Renal cortex interstitium (tissue), 11 donors: ENCODE measurements around the gene GNB1L. TPM values are rescaled to one million over a fixed set of nuclear protein-coding genes. Genes with fewer than 3 reads are reported as not detected.
A peak's percentile ranks its signal among the peaks of the same experiment; 100 is the strongest.
"Not testable (repeated sequence)": the region's sequence is repeated elsewhere in the genome, so short reads cannot be mapped to it uniquely, and the experiment has no call there.

ENCODE experiments used
- DNase-seq, 11 donors: peaks; one replicate each; pipeline ENCODE4 v3.0.0-alpha.2; 2013; ENCODE audit warnings: low read depth in 9 of 11, low spot score in 4 of 11; ENCODE audit errors: extremely low read depth in 1 of 11
- polyA plus RNA-seq, 3 donors: library from polyadenylated mRNA; unstranded; fragments of 120-200 nt; gene quantifications; one replicate each; pipeline ENCODE4 v1.2.1, GENCODE V29; 2013; ENCODE audit not compliant: insufficient read length in 3 of 3

Gene GNB1L
- polyA plus RNA-seq, 3 donors, result 3.2 to 5.8 (median 4.7) TPM

DNA sequence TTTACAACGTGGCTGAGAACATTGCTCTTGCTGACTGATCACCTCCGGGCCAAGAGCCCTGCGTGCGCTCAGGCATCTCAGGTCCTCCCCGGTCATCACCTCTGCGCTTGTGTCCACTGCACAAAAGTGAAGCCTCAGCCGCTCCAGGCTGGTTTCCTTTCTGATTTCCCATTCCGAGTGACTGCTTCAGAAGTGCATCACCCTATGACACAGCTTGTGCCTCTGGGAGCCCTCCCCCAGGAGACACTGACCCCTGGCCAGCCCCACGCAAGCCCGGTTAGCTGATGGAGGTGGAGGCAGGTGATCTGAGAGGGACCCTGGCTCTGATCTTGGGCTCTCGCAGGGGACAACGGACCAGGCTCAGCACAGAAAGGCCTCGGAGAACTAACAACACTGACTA lies 38.3 kb upstream of the GNB1L start:
- DNase-seq, result no peak

DNA sequence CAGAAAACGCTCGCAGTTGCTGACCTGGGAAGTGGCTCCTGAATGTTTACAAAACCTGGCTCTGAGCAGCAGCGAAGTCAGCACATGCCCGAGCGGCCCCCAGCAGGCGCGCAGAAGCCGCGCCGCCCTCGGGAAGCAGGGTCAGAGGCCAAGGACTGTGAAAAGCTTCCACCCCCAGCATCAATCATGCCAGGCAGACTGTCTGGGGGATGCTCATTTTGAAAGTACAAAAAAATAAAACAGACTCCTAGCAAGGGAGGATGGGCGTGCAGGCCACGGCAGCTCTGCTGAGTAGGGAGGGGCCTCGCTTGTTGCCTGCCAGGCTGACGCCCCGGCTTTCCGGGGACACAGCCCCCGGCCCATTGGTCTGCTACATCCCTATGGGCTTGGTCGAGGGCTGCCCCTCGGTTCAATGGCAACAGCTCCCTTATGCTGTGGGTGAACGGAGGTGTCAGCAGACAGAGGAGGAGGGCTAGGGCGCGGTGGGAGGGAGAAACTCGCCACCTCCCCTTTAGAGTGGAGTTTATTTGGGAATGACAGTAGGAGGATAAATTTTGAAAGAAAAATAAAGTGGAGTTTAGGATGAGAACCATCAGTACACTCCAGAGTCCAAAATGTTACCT lies 37.7 kb upstream of the GNB1L start:
- no peak for DNase-seq

DNA sequence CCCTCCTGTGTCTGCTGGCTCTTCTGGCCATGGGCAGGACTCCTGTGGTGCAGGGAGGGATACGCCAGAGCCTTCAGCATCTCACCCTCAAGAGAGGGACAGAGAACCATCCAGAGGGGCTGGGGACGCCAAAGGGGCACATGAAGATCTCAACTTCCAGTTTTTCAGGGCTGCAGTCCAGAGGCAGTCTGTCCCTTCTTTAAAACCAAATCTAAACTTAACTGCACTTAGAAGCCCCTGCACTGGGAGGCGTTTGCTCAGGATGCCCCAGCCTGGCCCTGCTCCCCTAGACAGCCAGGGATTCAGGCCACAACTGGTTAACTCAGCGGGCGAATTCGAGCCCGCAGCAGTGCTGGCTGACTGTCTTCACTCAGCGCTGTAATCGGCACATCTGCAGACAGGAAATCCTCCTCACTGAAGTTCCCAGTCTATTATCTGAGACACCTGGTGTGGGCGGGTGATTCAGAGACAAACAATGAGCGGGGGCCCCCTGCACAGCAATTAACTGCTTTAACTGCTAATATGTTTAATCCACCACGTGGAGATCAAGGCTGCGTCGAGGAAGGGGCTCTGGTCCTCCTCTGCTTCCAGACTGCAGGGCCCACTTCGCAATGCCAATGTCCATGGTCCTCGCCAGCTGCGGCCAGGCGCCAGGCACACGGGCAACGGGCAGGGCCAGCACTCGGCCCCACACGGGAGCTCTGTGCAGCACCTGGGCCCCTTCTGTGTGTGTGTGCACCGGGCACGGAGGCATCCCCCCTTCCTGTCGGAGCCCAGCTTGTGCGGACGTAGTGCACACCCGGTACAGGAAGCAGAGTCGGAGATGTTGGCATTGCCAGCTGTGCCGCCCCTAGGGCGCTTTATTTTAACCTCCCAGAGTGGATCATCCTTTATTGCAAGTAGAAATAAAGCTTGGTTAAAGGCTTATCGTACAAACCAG lies 36.9 kb upstream of the GNB1L start:
- no peak for DNase-seq

DNA sequence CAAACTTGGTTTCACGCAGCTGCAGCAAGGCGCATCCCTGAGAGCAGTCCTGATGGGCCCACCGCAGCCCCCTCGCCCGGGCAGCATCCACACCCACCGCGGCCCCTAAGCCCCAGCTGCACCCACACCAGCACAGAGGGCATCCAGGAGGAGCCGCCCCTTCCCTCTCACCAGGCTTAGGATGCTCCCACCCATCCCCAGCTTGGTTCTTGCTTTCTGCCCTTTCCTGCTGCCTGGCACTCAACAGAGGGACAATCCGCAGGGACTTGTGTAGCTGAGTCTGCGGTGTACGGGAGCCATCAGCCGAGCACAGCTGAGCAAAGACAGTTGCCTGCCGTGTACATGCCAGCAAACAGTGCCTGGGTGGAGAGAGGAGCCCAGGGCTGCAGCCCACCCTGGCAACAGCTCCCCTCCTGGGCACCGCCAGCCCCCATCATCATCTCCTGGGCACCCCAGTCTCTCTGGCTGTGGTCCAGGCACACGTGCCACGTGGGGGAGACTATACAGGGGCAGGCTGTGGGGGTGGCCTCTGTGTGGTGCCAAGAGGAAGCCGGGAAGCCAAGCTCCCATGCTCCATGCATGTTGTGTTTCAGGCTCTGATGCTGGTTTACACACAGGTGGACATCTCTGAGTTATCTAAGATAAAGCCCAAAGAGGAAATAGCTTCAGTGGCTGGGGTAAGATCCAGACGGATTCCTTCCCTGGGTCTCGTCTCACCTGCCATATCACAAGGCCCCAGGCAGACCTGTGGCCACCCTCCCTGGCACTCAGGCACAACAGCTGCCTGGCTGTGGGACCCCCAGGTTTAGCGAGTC lies 36.0 kb upstream of the GNB1L start:
- DNase-seq, result no peak

DNA sequence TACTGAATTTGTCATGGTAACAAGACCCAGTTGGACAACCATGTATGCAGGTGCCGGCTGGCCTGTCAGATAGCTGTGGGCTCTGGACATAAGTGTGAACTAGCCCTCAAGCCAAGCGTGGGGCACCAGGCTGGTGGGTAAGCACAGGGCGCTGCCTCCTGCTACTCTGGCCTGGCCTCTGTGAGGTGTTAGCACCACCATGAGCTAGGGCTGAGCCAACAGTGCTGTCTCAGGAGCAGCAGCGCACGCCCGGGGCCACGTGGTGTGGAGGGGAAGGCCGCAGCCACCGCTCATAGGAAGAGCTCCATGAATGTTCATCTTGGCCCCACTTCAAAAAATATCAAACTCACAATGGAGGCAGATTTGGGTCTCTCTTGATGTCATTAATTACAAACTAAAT lies 35.3 kb upstream of the GNB1L start:
- no peak for DNase-seq

DNA sequence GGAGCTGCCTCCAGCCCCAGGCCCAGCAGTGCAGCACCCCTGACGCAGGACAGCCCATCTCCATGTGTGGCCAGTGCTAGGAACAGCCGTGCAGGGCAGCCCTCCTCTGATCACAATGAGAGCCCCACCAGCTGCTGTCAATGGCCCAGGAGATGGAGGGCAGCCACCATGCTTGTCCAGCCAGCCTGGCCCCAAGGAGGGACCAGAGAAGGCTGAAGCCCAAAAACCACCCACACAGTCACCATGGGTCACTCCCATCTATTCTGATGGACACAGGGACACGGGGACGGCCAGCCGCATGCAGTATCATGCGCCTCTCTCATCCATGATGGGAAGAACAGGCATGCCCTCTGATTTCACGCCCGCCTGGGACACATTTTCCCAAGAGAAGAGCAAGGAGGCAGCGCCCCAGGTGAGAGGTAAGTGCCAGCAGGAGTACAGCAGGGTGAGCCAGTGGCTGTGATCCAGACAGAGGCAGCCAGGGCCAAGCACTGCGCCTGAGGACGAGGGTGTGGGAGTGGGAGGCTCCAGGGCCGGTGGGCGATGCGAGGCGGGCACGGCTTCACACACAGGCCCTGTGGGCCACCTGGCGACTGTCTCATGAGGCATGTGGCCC lies 33.6 kb upstream of the GNB1L start:
- DNase-seq, result no peak

DNA sequence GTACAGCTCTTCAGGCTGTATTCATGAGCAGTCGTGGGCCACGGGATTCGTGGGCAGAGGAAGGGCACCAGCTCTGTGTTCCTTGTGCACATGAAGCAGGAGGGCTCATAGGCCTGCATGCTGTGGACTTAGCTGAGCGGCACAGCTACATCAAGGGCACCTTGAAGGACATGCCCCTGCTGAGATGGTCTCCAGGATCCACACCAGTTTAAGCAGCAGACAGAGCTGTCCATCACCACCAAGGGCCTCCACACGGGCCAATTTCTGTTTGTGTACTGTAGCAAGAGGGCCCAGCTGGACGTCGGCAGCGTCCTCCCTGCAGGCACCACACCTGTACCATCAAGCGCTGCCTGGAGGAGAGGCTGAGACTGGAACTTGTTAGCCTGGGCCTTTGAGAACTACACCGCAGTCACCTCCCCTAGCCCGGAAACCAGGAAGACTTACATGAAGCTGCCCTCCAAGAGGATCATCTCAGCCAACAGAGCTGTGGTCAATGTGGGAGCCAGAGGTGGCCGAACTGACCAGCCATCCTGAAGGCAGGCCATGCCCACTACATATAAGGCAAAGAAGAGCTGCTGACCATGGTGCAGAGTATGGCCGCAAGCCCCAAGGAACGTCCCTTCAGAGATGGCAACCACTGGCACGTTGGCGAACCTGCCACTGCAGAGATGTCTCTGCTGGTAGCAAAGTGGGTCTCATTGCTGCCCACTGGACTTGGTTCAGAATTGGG lies 32.7 kb upstream of the GNB1L start:
- no peak for DNase-seq

DNA sequence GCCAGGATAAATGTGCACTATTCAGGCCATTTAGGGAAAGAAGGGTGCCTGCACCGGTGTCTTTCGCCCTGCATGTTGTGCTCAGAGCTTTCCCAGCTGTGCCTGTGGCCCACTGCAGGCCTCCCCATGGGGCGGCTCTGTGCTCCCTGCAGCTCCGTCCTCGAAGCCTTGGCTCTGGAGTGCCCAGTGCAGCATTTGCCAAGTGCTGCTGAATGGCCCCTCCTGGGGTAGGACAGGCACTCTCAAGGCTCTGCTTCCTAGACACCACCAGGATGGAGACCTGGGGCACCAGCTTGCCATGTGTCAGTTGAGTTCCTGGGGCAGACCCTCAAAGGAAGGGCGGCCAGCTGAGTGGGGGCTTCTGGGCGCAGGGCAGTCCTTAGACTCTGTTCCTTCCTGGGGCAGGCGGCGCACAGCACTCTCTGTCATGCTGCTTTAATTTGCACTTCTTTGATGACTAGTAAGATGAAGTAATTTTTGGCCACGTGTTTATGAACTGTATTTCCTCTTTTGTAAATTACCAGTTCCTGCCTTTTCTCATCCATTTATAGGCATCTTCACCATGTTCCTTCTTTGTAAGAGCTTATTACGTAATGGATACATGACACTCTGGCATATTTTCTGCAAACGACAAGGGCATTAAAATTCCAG lies 32.1 kb upstream of the GNB1L start:
- no peak for DNase-seq

DNA sequence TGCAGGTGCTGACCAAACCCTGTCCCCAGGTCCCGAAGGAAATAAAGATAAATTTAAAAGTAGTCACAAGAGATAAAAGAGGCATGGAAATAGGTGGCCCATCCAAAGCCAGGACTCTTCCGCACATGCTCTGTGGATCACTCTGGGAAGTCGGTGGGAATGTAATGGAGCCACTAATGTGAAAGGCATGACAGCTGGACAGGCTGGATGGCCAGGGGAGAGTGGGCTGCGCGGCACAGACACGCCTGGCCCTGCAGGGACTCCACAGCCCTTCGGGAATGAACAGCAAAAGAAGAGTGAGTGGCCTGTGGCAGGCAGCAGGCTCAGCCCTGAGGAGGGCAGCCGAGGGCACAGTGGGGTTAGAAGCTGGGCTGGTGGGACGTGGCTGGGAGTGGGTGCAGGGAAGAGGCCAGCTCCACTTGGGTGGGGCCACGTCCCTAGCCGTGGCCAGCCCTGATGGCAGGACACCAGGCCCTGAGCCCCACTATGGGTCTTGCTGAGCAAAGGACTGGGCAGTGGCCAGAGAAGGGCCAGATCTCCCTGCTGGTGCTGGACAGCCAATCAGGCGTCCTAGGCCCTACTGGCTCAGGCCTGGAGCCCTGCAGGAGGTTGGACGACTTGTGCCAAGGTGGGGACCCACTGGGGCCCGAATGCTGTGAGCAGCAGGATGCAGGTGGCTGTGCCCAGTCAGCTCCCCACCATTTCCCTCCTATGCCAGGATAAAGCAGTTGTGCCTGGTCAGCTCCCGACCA lies 31.3 kb upstream of the GNB1L start:
- no peak for DNase-seq

DNA sequence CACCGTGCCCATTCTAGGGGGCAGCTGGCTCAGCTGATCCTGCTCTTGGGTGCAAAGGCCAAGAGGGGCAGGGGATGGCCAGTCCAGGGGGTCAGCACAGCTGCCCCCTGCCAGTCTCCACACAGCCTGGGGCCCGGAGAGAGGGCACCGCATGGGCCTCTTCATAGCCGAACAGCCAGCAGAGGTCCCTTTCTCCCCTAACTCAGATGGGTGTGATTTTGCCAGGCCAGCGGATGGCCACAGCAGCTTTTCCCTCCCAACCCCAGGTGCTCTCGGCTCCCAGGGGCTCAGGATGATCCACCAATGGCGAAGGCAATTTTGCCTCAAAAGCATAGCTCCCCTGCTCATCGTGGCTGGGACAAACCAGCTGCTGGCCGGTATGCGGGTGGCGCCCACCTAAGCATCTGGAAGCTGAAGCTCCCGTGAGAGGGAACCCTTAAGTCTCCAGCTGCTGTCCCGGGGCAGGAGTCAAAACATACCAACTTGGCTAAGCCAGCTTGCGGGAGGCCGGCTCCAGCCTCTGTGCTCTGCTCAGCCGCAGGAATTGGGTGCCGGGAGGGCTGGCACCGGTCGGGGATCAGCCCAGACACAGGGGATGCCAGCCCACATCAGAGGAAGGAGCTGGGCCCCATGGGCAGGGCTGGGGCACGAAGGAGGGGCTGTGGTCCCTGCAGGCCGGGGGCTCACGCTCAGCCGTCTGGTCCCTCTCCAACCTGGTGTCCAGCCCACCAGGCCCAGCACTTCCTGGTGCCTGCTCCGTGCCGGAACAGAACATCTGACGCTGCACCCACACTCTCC lies 30.5 kb upstream of the GNB1L start:
- DNase-seq, result no peak

DNA sequence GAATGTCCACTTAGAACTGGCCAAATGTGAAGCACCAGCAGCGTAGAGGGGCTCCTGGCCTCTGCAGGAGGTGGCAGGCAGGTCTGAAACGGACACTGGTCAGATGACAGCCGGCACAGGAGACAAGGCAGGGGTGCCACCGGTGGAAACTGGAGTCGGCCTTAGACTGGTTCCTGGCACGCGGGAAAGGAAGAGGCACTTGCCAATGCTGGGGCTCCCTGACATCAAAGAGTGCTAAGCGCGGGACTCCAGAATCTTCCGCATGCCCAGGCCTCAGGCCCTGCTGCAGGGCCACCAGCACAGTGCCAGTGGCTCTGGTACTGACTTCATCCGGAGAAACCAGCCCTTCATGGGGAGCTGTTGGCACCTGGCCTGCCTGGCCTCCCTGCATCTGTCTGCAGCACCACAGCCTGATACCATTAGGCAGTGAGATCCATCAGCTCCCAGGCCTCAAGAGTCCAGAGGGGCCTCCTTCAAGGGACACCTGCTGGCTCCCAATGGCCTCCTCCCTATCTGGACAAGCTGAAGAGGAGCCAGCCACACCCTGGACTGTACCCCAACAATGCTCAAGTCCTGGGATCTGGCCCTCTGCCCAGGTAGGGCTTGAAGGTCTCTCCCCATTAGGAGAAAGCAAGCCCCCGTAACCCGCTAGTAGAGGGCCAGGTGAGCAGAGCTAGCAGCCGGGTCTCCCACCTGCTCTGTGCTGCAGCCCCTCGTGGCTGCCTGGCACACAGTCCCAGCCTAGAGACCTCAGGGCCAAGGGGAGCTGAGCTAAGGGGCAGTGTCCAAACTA lies 29.7 kb upstream of the GNB1L start:
- DNase-seq, result no peak

DNA sequence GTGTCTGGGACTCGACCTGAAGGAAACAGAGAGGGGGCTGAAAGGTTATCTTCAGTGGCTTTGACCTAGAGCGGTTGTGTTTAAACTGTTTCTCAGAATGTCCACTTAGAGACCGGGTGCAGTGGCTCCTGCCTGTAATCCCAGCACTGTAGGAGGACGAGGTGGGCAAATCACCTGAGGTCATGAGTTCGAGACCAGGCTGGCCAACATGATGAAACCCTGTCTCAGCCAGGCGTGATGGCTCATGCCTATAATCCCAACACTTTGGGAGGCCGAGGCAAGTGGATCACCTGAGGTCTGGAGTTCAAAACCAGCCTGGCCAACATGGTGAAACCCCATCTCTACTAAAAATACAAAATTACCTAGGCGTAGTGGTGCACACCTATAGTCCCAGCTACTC lies 28.8 kb upstream of the GNB1L start:
- DNase-seq, result not testable (repeated sequence)

DNA sequence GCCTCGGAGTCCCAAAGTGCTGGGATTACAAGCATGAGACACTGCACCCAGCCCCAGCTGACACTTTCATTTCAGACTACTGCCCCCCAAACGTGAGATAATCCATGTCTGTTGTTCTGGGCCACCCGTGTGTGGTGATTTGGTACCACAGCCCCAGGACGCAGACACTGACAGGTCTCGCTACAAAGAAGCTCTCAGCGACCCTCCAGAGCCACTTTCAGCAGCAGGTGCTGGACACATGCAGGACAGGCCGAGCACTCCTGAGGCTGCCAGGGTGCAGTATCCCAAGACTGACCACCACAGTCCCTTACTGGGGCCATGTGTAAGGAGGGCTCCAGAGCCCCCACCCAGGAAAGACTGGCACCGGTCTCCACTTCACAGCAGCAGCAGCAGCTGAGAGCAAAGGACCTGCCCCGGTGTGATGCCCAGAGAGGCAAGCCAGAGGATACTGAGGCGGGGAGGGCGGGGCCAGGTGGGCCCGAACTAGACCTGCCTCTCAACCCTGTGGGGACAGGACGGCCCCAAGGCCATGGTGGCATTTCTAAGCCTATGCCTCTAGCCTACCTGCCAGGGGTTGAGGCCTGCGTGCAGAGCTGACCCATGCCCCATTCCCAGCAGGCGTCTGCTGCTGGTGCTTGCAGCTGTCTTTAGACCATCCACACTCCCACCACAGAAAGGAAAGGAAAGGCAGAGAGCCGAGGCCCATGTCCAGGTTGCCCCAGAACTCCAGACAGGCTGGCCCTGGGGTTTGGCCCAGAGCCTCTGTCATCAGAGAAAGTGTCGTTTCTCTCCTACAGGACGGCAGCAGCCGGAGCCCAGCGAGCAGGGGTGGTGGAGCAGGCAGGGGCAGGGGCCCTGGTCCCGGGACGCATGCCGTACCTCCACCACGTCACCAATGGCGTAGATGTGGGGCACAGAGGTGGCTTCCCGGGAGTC lies 28.0 kb upstream of the GNB1L start:
- DNase-seq, result no peak

DNA sequence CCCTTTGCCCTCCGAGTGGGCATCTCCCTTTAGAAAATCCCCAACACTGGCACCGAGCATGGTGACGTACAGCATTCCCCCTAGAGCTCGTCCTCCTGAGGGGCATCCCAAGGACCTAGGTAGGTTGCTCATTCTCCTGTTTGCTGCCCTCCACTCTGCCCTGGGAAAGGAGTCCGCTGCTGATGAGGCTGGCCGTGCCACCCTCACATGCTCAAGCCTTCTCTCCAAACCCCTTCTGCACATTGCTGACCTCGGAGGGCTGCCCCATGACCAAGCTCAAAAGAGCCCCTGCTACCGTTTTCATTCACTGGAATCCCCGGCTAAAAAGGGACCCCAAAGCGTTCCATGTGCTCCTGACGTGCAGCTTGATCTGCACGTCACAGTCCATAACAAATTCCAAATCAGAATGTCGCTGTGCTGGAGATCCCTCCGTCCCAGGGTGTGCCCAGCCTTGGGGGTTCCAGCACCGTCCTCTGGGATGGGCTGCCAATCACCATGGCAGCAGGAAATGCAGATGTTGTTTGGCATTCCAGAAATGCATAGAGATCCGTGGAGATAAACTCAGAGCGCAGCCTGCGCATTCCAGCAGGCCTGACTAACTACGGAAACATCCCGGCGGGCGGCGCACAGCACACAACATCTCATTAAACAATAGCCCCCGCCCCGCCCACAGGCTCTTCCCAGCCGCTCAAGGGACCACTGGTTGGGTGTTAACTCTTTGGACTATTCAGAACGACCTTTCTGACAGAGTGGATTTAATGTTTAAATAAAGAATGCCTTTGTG lies 26.3 kb upstream of the GNB1L start:
- DNase-seq, result peak in 8 of 11 donors; percentile 42 to 84 (median 72)
